Activated CD8-positive, alpha-beta T cell treated with anti-CD3 and anti-CD28 coated beads, Interleukin-2, amount 10 ng/mL, durations not matched to agents 7 days and 5 days (primary cell): ENCODE data around the gene PPP1R11. TPM values are rescaled to one million over a fixed set of nuclear protein-coding genes. Genes with fewer than 3 reads are reported as not detected.
"Not testable (repeated sequence)": the region's sequence is repeated elsewhere in the genome, so short reads cannot be mapped to it uniquely, and the experiment has no call there.

Source experiments
- ATAC-seq: fragments of 150-1000 bp; cut with Tn5 transposase; one replicate; pipeline ENCODE4 v1.10.0; 2021; ENCODE audit warnings: moderate library complexity
- CTCF ChIA-PET: fragments of 350-600 bp; sonication (Branson Sonifier 250); formaldehyde crosslinking; loops from one replicate; lab custom pipeline; 2021; ENCODE audit warnings: antibody characterized with exemption; lab: Charles Lee
- POLR2A ChIA-PET: fragments of 350-600 bp; sonication (Branson Sonifier 250); formaldehyde crosslinking; loops from one replicate; lab custom pipeline; 2021; ENCODE audit warnings: antibody characterized with exemption; lab: Charles Lee
- DNase-seq: peaks from one replicate; pipeline ENCODE4 v3.0.0-alpha.2; 2020
- H3K27ac Mint-ChIP-seq: one replicate; pipeline ENCODE4 v1.8.0; 2021; ENCODE audit warnings: mild to moderate bottlenecking, mixed read lengths
- H3K27me3 Mint-ChIP-seq: one replicate; pipeline ENCODE4 v1.8.0; 2021; ENCODE audit warnings: low read depth, mixed read lengths
- H3K36me3 Mint-ChIP-seq: one replicate; pipeline ENCODE4 v1.8.0; 2021; ENCODE audit warnings: low read depth, mixed read lengths
- H3K4me1 Mint-ChIP-seq: one replicate; pipeline ENCODE4 v1.8.0; 2021; ENCODE audit warnings: low read depth, mixed read lengths
- H3K4me3 Mint-ChIP-seq: one replicate; pipeline ENCODE4 v1.8.0; 2021; ENCODE audit warnings: mild to moderate bottlenecking, mixed read lengths
- H3K9me3 Mint-ChIP-seq: one replicate; pipeline ENCODE4 v1.8.0; 2022; ENCODE audit warnings: mixed read lengths; ENCODE audit not compliant: insufficient read depth
- total RNA-seq, 2 experiments: library from RNA; stranded (reverse); gene quantifications; one replicate each; pipeline ENCODE4 v1.2.3, GENCODE V29; 2021

PPP1R11 gene
- total RNA-seq, 2 experiments from 2014 or later, result 48.1 to 50.3 TPM

- ATAC-seq (no peak), DNase-seq (no peak)
- POLR2A ChIA-PET, result interaction anchor here (1.0 kb wide), 1 partner anchor 13 kb away, joined by 3 read pairs; no protein-coding TSS in a partner anchor
- Mint-ChIP-seq H3K27ac (no peak within 1 kb of the TSS), H3K9me3 (no peaks in the 10 kb centered on the region), H3K36me3 (no peaks in the 10 kb centered on the region), H3K4me3 (no peak within 1 kb of the TSS), H3K27me3 (peaks cover 51% of the 10 kb centered on the region), H3K4me1 (no peaks in the 10 kb centered on the region)
- CTCF ChIA-PET, result interaction anchor here (4.9 kb wide), 1 partner anchor 19 kb away, joined by 25 read pairs; no protein-coding TSS in a partner anchor
Observed at GRCh38 chr6:30113003-30113759, 46.2 kb downstream of the PPP1R11 start, which contains the start of gene TRIM31. TRIM31 (minus strand) TSS chr6:30113090; CDS start chr6:30112805, 285 bp downstream.

- no peaks in the 10 kb centered on the region for H3K9me3 Mint-ChIP-seq
- CTCF ChIA-PET, result interaction anchor here (1.5 to 4.9 kb wide), 2 partner anchors 11 to 18 kb away, joined by 3 to 25 read pairs; no protein-coding TSS in a partner anchor
- H3K27me3 Mint-ChIP-seq, result peaks cover 49% of the 10 kb centered on the region
Observed at GRCh38 chr6:30113841-30114240, 46.8 kb downstream of the PPP1R11 start.

DNA sequence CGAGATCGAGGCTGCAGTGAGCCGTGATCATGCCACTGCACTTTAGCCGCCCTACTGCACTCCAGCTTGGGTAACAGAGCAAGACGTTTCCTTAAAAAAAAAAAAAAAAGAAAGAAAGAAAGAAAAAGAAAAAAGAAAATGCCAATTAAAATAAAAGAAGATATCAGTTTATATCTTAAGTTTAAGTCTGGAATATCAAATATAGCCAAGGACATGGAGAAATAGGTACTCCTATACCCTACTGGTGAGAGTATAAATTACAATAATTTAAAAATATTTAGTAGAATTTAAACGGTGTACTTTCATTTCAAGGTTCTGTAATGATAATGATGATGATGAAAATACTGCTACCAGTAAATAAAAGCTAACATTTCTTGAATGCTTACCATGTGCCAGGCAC, 49.7 kb downstream of the PPP1R11 start:
- ATAC-seq, result no peak
- H3K9me3 Mint-ChIP-seq, result no peaks in the 10 kb centered on the region
- no peak overlapping the region for H3K4me3 Mint-ChIP-seq
- no peak for DNase-seq
- H3K27me3 Mint-ChIP-seq, result peaks cover 45% of the 10 kb centered on the region
- CTCF ChIA-PET, result interaction anchor here (1.0 to 4.9 kb wide), 2 partner anchors 13 to 16 kb away, joined by 4 to 25 read pairs; no protein-coding TSS in a partner anchor
- POLR2A ChIA-PET, result no interaction called here
- no peaks in the 10 kb centered on the region for H3K4me1 Mint-ChIP-seq
- no peak overlapping the region for H3K27ac Mint-ChIP-seq
- no peaks in the 10 kb centered on the region for H3K36me3 Mint-ChIP-seq

More at GRCh38 chr6:30113841-30114240, 46.8 kb downstream of the PPP1R11 start:
- Mint-ChIP-seq H3K4me1 (no peaks in the 10 kb centered on the region), H3K27ac (no peak overlapping the region), H3K4me3 (no peak overlapping the region), H3K36me3 (no peaks in the 10 kb centered on the region)
- POLR2A ChIA-PET, result no interaction called here
- ATAC-seq (no peak), DNase-seq (no peak)

- DNase-seq, H3K27ac Mint-ChIP-seq, H3K9me3 Mint-ChIP-seq, H3K36me3 Mint-ChIP-seq, POLR2A ChIA-PET, H3K4me3 Mint-ChIP-seq, ATAC-seq, H3K4me1 Mint-ChIP-seq: not testable (repeated sequence)
- peaks cover 34% of the 10 kb centered on the region for H3K27me3 Mint-ChIP-seq
- CTCF ChIA-PET, result interaction anchor here (0.9 to 1.7 kb wide), 2 partner anchors 13 to 16 kb away, joined by 3 to 8 read pairs; no protein-coding TSS in a partner anchor
Observed at GRCh38 chr6:30118691-30119090, 51.7 kb downstream of the PPP1R11 start.

Other genes starting within 250 kb of the PPP1R11 start
- gene HLA-G, start 239.4 kb upstream of the PPP1R11 start, total RNA-seq, result 1 to 10 TPM; 2.9 to 4.6 TPM
- 1,000 to 10,000 TPM; 1,178 to 1,183 TPM for gene HLA-A, start 124.7 kb upstream of the PPP1R11 start, total RNA-seq
- 10 to 100 TPM; 52.3 to 60.4 TPM for gene POLR1H, start 5.9 kb upstream of the PPP1R11 start, total RNA-seq
- not detected for gene RNF39, start 8.6 kb downstream of the PPP1R11 start, total RNA-seq
- not detected for gene TRIM31, start 45.9 kb downstream of the PPP1R11 start, total RNA-seq
- gene TRIM40, start 68.9 kb downstream of the PPP1R11 start, total RNA-seq, result not detected
- gene TRIM10, start 94.0 kb downstream of the PPP1R11 start, total RNA-seq, result not detected
- gene TRIM15, start 96.3 kb downstream of the PPP1R11 start, total RNA-seq, result not detected
- gene TRIM26, start 146.2 kb downstream of the PPP1R11 start, total RNA-seq, result 10 to 100 TPM; 78.0 to 86.4 TPM